ENCODE data around the gene HOXB7. TPM values are rescaled to one million over a fixed set of nuclear protein-coding genes. Genes with fewer than 3 reads are reported as not detected.

The HOXB7 gene
- total RNA-seq, 1 experiment from 2014 or later = 28.2 TPM

GRCh38 chr17:48589831-48590606, 20.8 kb downstream of the HOXB7 start, which contains the start of gene HOXB3:
TSS of gene HOXB3 (minus strand) at chr17:48590241. CDS start at chr17:48552474, 37,767 bp downstream.
- no peaks in the 10 kb centered on the region for H3K27me3 ChIP-seq (ENCODE audit: insufficient read depth, low read depth)
- H3K4me2 ChIP-seq = no peak within 1 kb of the TSS
- peaks cover 2% of the 10 kb centered on the region for H3K36me3 ChIP-seq (ENCODE audit: low read depth)
- intact Hi-C loops (cut with micrococcal nuclease; ENCODE audit: unreplicated experiment) = no loop called here
- H3K9me3 ChIP-seq (ENCODE audit: insufficient read depth, low read depth) = no peaks in the 10 kb centered on the region
- no peak within 1 kb of the TSS for H3K27ac ChIP-seq
- no peak within 1 kb of the TSS for H3K4me3 ChIP-seq
- BruUV-seq (replicated peaks) = no TSS peak
- ChIA-PET CTCF (interaction anchor here (1.0 kb wide), 1 partner anchor 238 kb away, joined by 4 read pairs; no protein-coding TSS in a partner anchor), POLR2A (ENCODE audit: unreplicated experiment) (no interaction called here)
- H2AFZ ChIP-seq = no peak within 1 kb of the TSS
- H3K79me2 ChIP-seq (ENCODE audit: low read depth) = no peaks in the 10 kb centered on the region
- peaks cover 12% of the 10 kb centered on the region for H3K4me1 ChIP-seq (replicated peaks; ENCODE audit: insufficient read depth)
- TF ChIP-seq CTCF (conservative IDR thresholded peaks at IDR 0.05) (no peak), EZH2 (IDR thresholded peaks at IDR 0.05; ENCODE audit: low read depth) (no peak)
- H3K9me2 ChIP-seq (ENCODE audit: insufficient read depth) = no peaks in the 10 kb centered on the region
- H4K20me1 ChIP-seq (ENCODE audit: insufficient read depth) = no peaks in the 10 kb centered on the region
- no peak for DNase-seq
- H3F3A ChIP-seq (ENCODE audit: insufficient read depth, low read depth) = peaks cover 13% of the 10 kb centered on the region; the same call in 1 of the 2 replicates

- no peak for TF ChIP-seq CTCF (conservative IDR thresholded peaks at IDR 0.05)
- TF ChIP-seq EZH2 (IDR thresholded peaks at IDR 0.05; ENCODE audit: low read depth) = no peak
- POLR2A ChIA-PET (ENCODE audit: unreplicated experiment) = no interaction called here
- BruUV-seq (replicated peaks) = no TSS peak
These were observed 21.6 kb downstream of the HOXB7 start for GRCh38 chr17:48589060-48589830.

GRCh38 chr17:48588528-48588927, 22.3 kb downstream of the HOXB7 start:
- BruUV-seq (replicated peaks) = no TSS peak
- Histone ChIP-seq H3K4me1 (replicated peaks; ENCODE audit: insufficient read depth) (peaks cover 12% of the 10 kb centered on the region), H2AFZ (no peak overlapping the region), H3K4me2 (no peak overlapping the region), H3K79me2 (ENCODE audit: low read depth) (0 out of 2 replicates have a peak, but pooled peaks cover 5% of the 10 kb centered on the region), H4K20me1 (ENCODE audit: insufficient read depth) (no peaks in the 10 kb centered on the region), H3K9me2 (ENCODE audit: insufficient read depth) (no peaks in the 10 kb centered on the region), H3F3A (ENCODE audit: insufficient read depth, low read depth) (peaks cover 13% of the 10 kb centered on the region; the same call in 1 of the 2 replicates), H3K36me3 (ENCODE audit: low read depth) (no peaks in the 10 kb centered on the region; the same call in none of the 2 replicates), H3K9me3 (ENCODE audit: insufficient read depth, low read depth) (no peaks in the 10 kb centered on the region), H3K27me3 (ENCODE audit: insufficient read depth, low read depth) (no peaks in the 10 kb centered on the region), H3K4me3 (no peak overlapping the region), H3K27ac (no peak overlapping the region)
- ChIA-PET POLR2A (ENCODE audit: unreplicated experiment) (no interaction called here), CTCF (no interaction called here)
- TF ChIP-seq CTCF (conservative IDR thresholded peaks at IDR 0.05) = no peak
- TF ChIP-seq EZH2 (IDR thresholded peaks at IDR 0.05; ENCODE audit: low read depth) = no peak
- DNase-seq = no peak
- intact Hi-C loops (cut with micrococcal nuclease; ENCODE audit: unreplicated experiment) = no loop called here

More at GRCh38 chr17:48589060-48589830, 21.6 kb downstream of the HOXB7 start:
- no peak for DNase-seq
- no peak overlapping the region for H3K4me2 ChIP-seq
- H3K4me3 ChIP-seq = no peak overlapping the region
- H3K79me2 ChIP-seq (ENCODE audit: low read depth) = 0 out of 2 replicates have a peak, but pooled peaks cover 3% of the 10 kb centered on the region
- H3K36me3 ChIP-seq (ENCODE audit: low read depth) = no peaks in the 10 kb centered on the region; the same call in none of the 2 replicates
- peaks cover 13% of the 10 kb centered on the region; the same call in 1 of the 2 replicates for H3F3A ChIP-seq (ENCODE audit: insufficient read depth, low read depth)
- no peaks in the 10 kb centered on the region for H3K27me3 ChIP-seq (ENCODE audit: insufficient read depth, low read depth)
- no peaks in the 10 kb centered on the region for H4K20me1 ChIP-seq (ENCODE audit: insufficient read depth)
- no peaks in the 10 kb centered on the region for H3K9me3 ChIP-seq (ENCODE audit: insufficient read depth, low read depth)
- CTCF ChIA-PET = interaction anchor here (0.7 kb wide), 1 partner anchor 471 kb away, joined by 4 read pairs; no protein-coding TSS in a partner anchor
- H2AFZ ChIP-seq = no peak overlapping the region
- H3K27ac ChIP-seq = no peak overlapping the region
- intact Hi-C loops (cut with micrococcal nuclease; ENCODE audit: unreplicated experiment) = no loop called here
- H3K4me1 ChIP-seq (replicated peaks; ENCODE audit: insufficient read depth) = peaks cover 12% of the 10 kb centered on the region
- H3K9me2 ChIP-seq (ENCODE audit: insufficient read depth) = no peaks in the 10 kb centered on the region
